HEK293 (cell line): ENCODE data around the gene DLK2.
A peak's percentile ranks its signal among the peaks of the same experiment; 100 is the strongest.

Source experiments
- BCL11A ChIP-seq: fragments of 450-650 bp; formaldehyde crosslinking; IDR thresholded peaks from 2 replicates; pipeline ENCODE4 v1.5.1; 2016; ENCODE audit warnings: low read depth, missing biosample characterization, missing genetic modification characterization
- GLI4 ChIP-seq: fragments of 450-650 bp; formaldehyde crosslinking; IDR thresholded peaks from 2 replicates; pipeline ENCODE4 v1.5.1; 2016; ENCODE audit warnings: missing biosample characterization, missing genetic modification characterization
- HOXA7 ChIP-seq: sonication (generic); formaldehyde crosslinking; IDR thresholded peaks from 2 replicates; pipeline ENCODE4 v1.8.1; 2022; ENCODE audit warnings: missing genetic modification reagents, borderline replicate concordance
- HOXC10 ChIP-seq: sonication (generic); formaldehyde crosslinking; IDR thresholded peaks from 2 replicates; pipeline ENCODE4 v1.8.1; 2023; ENCODE audit warnings: mild to moderate bottlenecking, missing genetic modification reagents
- OSR2 ChIP-seq: fragments of 450-650 bp; formaldehyde crosslinking; IDR thresholded peaks from 2 replicates; pipeline ENCODE4 v1.5.1; 2016; ENCODE audit warnings: missing biosample characterization, missing genetic modification characterization
- REPIN1 ChIP-seq: fragments of 450-650 bp; formaldehyde crosslinking; IDR thresholded peaks from 2 replicates; pipeline ENCODE4 v1.5.1; 2017; ENCODE audit warnings: missing biosample characterization, missing genetic modification characterization, low read depth
- SALL2 ChIP-seq: fragments of 450-650 bp; formaldehyde crosslinking; IDR thresholded peaks from 2 replicates; pipeline ENCODE4 v1.5.0; 2017; ENCODE audit warnings: missing biosample characterization, mild to moderate bottlenecking, missing genetic modification characterization, borderline replicate concordance
- SETDB1 ChIP-seq: IDR thresholded peaks from one replicate; pipeline ENCODE4 v1.6.1; 2017; ENCODE audit warnings: mild to moderate bottlenecking, low read length, moderate library complexity, mixed read lengths; ENCODE audit not compliant: insufficient read length
- SP3 ChIP-seq: fragments of 450-650 bp; formaldehyde crosslinking; IDR thresholded peaks from 2 replicates; pipeline ENCODE4 v1.5.1; 2016; ENCODE audit warnings: missing biosample characterization, missing genetic modification characterization
- ZBTB20 ChIP-seq: fragments of 450-650 bp; formaldehyde crosslinking; IDR thresholded peaks from 2 replicates; pipeline ENCODE4 v1.5.1; 2016; ENCODE audit warnings: missing biosample characterization, missing genetic modification characterization
- ZFP37 ChIP-seq: fragments of 450-650 bp; formaldehyde crosslinking; IDR thresholded peaks from 2 replicates; pipeline ENCODE4 v1.5.1; 2016; ENCODE audit warnings: missing biosample characterization, missing genetic modification characterization
- ZNF10 ChIP-seq: fragments of 450-650 bp; formaldehyde crosslinking; IDR thresholded peaks from 2 replicates; pipeline ENCODE4 v1.5.1; 2017; ENCODE audit warnings: missing biosample characterization, missing genetic modification characterization
- ZNF121 ChIP-seq: fragments of 450-650 bp; formaldehyde crosslinking; IDR thresholded peaks from 2 replicates; pipeline ENCODE4 v1.5.1; 2016; ENCODE audit warnings: missing biosample characterization, missing genetic modification characterization
- ZNF169 ChIP-seq: fragments of 450-650 bp; formaldehyde crosslinking; IDR thresholded peaks from 2 replicates; pipeline ENCODE4 v1.5.1; 2016; ENCODE audit warnings: missing biosample characterization, missing genetic modification characterization
- ZNF175 ChIP-seq: fragments of 450-650 bp; formaldehyde crosslinking; IDR thresholded peaks from 2 replicates; pipeline ENCODE4 v1.5.1; 2016; ENCODE audit warnings: missing biosample characterization, missing genetic modification characterization
- ZNF239 ChIP-seq: fragments of 450-650 bp; formaldehyde crosslinking; IDR thresholded peaks from 2 replicates; pipeline ENCODE4 v1.5.1; 2016; ENCODE audit warnings: missing biosample characterization, missing genetic modification characterization
- ZNF335 ChIP-seq: fragments of 450-650 bp; formaldehyde crosslinking; conservative IDR thresholded peaks from 2 replicates; pipeline ENCODE4 v1.5.1; 2016; ENCODE audit warnings: missing biosample characterization, missing genetic modification characterization
- ZNF549 ChIP-seq: fragments of 450-650 bp; IDR thresholded peaks from 2 replicates; pipeline ENCODE4 v1.5.1; 2018; ENCODE audit warnings: missing biosample characterization, missing genetic modification characterization, mild to moderate bottlenecking, inconsistent platforms, moderate library complexity
- ZNF555 ChIP-seq: fragments of 450-650 bp; formaldehyde crosslinking; conservative IDR thresholded peaks from 2 replicates; pipeline ENCODE4 v1.5.1; 2017; ENCODE audit warnings: missing biosample characterization, mild to moderate bottlenecking, missing genetic modification characterization, inconsistent platforms
- ZNF585B ChIP-seq: fragments of 450-650 bp; formaldehyde crosslinking; IDR thresholded peaks from 2 replicates; pipeline ENCODE4 v1.5.1; 2016; ENCODE audit warnings: missing biosample characterization, missing genetic modification characterization
- ZNF600 ChIP-seq: fragments of 450-650 bp; formaldehyde crosslinking; IDR thresholded peaks from 2 replicates; pipeline ENCODE4 v1.5.1; 2016; ENCODE audit warnings: missing biosample characterization, missing genetic modification characterization
- ZNF623 ChIP-seq: fragments of 450-650 bp; formaldehyde crosslinking; IDR thresholded peaks from 2 replicates; pipeline ENCODE4 v1.5.1; 2016; ENCODE audit warnings: missing biosample characterization, missing genetic modification characterization
- ZNF654 ChIP-seq: fragments of 450-650 bp; formaldehyde crosslinking; IDR thresholded peaks from 2 replicates; pipeline ENCODE4 v1.5.1; 2016; ENCODE audit warnings: low read depth, missing biosample characterization, missing genetic modification characterization
- ZNF670 ChIP-seq: fragments of 450-650 bp; formaldehyde crosslinking; IDR thresholded peaks from 2 replicates; pipeline ENCODE4 v1.5.1; 2016; ENCODE audit warnings: missing biosample characterization, missing genetic modification characterization, low read depth
- ZNF768 ChIP-seq: fragments of 450-650 bp; formaldehyde crosslinking; IDR thresholded peaks from 2 replicates; pipeline ENCODE4 v1.5.1; 2018; ENCODE audit warnings: missing biosample characterization, mild to moderate bottlenecking, missing genetic modification characterization
- ZNF843 ChIP-seq: fragments of 450-650 bp; formaldehyde crosslinking; IDR thresholded peaks from 2 replicates; pipeline ENCODE4 v1.5.1; 2016; ENCODE audit warnings: missing biosample characterization, missing genetic modification characterization
- TF ChIP-seq, protein P1 (sequence below): fragments of 450-650 bp; formaldehyde crosslinking; IDR thresholded peaks from 2 replicates; pipeline ENCODE4 v1.5.1; 2016; ENCODE audit warnings: missing biosample characterization, missing genetic modification characterization, borderline replicate concordance
- TF ChIP-seq, protein P2 (sequence below): fragments of 450-650 bp; formaldehyde crosslinking; IDR thresholded peaks from 2 replicates; pipeline ENCODE4 v1.5.1; 2016; ENCODE audit warnings: missing biosample characterization, missing genetic modification characterization
- TF ChIP-seq, protein P3 (sequence below): fragments of 450-650 bp; formaldehyde crosslinking; IDR thresholded peaks from 2 replicates; pipeline ENCODE4 v1.5.1; 2016; ENCODE audit warnings: missing biosample characterization, missing genetic modification characterization
- TF ChIP-seq, protein P4 (sequence below): fragments of 450-650 bp; formaldehyde crosslinking; IDR thresholded peaks from 2 replicates; pipeline ENCODE4 v1.5.1; 2016; ENCODE audit warnings: missing biosample characterization, missing genetic modification characterization
- TF ChIP-seq, protein P5 (sequence below): IDR thresholded peaks from 2 replicates; pipeline ENCODE4 v1.6.1; 2011; ENCODE audit warnings: mild to moderate bottlenecking, low read depth, low read length, borderline replicate concordance
- TF ChIP-seq, protein P6 (sequence below): fragments of 450-650 bp; formaldehyde crosslinking; IDR thresholded peaks from 2 replicates; pipeline ENCODE4 v1.5.1; 2016; ENCODE audit warnings: missing biosample characterization, missing genetic modification characterization, borderline replicate concordance

Gene DLK2

DNA sequence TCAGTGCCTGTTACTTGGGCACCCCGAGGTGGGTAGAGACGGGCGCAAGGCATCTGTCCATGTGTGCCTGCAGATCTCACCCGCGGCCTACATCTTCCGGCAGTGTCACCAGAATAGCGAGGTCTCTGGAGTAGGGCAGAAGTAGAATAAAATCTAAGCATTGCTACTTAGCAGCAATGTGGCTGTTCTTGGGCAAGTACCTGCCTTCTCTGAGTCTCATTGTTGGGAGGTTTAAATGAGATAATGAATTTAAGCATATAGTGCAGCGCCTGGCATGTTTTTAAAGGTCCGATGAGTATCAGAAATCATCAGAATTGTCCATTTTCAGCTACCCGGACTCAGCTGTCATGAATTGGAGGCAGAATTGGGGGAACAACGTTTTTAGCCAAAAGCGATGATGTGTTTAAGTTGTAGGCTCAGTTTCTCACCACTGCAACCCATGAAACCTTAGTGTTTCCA, 27.2 kb downstream of the DLK2 start (continued):
- TF ChIP-seq ZNF10 (tag by site-specific recombination) (0 out of 2 replicates have a peak, but pooled peaks have one; percentile 1), ZNF768 (peak; percentile 61; the same call in 1 of the 2 replicates), ZNF549 (no peak), GLI4 (tag by site-specific recombination) (no peak), ZNF670 (no peak), ZNF654 (tag by site-specific recombination) (no peak), ZNF175 (tag by site-specific recombination) (no peak), OSR2 (tag by site-specific recombination) (no peak), REPIN1 (no peak), HOXA7 (CRISPR knock-in tag) (no peak), ZNF600 (tag by site-specific recombination) (no peak), ZNF623 (tag by site-specific recombination) (0 out of 2 replicates have a peak, but pooled peaks have one; percentile 5), BCL11A (tag by site-specific recombination) (no peak), HOXC10 (CRISPR knock-in tag) (no peak), SETDB1 (no peak), SALL2 (no peak), ZNF239 (tag by site-specific recombination) (no peak), ZNF335 (tag by site-specific recombination) (0 out of 2 replicates have a peak, but pooled peaks have one; percentile 58), ZFP37 (no peak), ZNF121 (tag by site-specific recombination) (no peak), ZNF585B (tag by site-specific recombination) (no peak), ZNF555 (tag by site-specific recombination) (no peak), SP3 (tag by site-specific recombination) (no peak), ZBTB20 (tag by site-specific recombination) (peak; percentile 78), ZNF169 (tag by site-specific recombination) (no peak), ZNF843 (tag by site-specific recombination) (no peak)
- TF ChIP-seq, protein P1, sequence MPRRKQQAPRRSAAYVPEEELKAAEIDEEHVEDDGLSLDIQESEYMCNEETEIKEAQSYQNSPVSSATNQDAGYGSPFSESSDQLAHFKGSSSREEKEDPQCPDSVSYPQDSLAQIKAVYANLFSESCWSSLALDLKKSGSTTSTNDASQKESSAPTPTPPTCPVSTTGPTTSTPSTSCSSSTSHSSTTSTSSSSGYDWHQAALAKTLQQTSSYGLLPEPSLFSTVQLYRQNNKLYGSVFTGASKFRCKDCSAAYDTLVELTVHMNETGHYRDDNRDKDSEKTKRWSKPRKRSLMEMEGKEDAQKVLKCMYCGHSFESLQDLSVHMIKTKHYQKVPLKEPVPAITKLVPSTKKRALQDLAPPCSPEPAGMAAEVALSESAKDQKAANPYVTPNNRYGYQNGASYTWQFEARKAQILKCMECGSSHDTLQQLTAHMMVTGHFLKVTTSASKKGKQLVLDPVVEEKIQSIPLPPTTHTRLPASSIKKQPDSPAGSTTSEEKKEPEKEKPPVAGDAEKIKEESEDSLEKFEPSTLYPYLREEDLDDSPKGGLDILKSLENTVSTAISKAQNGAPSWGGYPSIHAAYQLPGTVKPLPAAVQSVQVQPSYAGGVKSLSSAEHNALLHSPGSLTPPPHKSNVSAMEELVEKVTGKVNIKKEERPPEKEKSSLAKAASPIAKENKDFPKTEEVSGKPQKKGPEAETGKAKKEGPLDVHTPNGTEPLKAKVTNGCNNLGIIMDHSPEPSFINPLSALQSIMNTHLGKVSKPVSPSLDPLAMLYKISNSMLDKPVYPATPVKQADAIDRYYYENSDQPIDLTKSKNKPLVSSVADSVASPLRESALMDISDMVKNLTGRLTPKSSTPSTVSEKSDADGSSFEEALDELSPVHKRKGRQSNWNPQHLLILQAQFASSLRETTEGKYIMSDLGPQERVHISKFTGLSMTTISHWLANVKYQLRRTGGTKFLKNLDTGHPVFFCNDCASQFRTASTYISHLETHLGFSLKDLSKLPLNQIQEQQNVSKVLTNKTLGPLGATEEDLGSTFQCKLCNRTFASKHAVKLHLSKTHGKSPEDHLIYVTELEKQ (tag by site-specific recombination) = no peak
- TF ChIP-seq, protein P2, sequence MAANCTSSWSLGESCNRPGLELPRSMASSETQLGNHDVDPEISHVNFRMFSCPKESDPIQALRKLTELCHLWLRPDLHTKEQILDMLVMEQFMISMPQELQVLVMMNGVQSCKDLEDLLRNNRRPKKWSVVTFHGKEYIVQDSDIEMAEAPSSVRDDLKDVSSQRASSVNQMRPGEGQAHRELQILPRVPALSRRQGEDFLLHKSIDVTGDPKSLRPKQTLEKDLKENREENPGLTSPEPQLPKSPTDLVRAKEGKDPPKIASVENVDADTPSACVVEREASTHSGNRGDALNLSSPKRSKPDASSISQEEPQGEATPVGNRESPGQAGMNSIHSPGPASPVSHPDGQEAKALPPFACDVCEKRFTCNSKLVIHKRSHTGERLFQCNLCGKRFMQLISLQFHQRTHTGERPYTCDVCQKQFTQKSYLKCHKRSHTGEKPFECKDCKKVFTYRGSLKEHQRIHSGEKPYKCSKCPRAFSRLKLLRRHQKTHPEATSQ = no peak
- TF ChIP-seq, protein P3, sequence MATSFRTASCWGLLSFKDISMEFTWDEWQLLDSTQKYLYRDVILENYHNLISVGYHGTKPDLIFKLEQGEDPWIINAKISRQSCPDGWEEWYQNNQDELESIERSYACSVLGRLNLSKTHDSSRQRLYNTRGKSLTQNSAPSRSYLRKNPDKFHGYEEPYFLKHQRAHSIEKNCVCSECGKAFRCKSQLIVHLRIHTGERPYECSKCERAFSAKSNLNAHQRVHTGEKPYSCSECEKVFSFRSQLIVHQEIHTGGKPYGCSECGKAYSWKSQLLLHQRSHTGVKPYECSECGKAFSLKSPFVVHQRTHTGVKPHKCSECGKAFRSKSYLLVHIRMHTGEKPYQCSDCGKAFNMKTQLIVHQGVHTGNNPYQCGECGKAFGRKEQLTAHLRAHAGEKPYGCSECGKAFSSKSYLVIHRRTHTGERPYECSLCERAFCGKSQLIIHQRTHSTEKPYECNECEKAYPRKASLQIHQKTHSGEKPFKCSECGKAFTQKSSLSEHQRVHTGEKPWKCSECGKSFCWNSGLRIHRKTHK = no peak
- TF ChIP-seq, protein P4, sequence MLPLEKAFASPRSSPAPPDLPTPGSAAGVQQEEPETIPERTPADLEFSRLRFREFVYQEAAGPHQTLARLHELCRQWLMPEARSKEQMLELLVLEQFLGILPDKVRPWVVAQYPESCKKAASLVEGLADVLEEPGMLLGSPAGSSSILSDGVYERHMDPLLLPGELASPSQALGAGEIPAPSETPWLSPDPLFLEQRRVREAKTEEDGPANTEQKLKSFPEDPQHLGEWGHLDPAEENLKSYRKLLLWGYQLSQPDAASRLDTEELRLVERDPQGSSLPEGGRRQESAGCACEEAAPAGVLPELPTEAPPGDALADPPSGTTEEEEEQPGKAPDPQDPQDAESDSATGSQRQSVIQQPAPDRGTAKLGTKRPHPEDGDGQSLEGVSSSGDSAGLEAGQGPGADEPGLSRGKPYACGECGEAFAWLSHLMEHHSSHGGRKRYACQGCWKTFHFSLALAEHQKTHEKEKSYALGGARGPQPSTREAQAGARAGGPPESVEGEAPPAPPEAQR (tag by site-specific recombination) = no peak
- TF ChIP-seq, protein P5, sequence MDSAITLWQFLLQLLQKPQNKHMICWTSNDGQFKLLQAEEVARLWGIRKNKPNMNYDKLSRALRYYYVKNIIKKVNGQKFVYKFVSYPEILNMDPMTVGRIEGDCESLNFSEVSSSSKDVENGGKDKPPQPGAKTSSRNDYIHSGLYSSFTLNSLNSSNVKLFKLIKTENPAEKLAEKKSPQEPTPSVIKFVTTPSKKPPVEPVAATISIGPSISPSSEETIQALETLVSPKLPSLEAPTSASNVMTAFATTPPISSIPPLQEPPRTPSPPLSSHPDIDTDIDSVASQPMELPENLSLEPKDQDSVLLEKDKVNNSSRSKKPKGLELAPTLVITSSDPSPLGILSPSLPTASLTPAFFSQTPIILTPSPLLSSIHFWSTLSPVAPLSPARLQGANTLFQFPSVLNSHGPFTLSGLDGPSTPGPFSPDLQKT = no peak
- TF ChIP-seq, protein P6, sequence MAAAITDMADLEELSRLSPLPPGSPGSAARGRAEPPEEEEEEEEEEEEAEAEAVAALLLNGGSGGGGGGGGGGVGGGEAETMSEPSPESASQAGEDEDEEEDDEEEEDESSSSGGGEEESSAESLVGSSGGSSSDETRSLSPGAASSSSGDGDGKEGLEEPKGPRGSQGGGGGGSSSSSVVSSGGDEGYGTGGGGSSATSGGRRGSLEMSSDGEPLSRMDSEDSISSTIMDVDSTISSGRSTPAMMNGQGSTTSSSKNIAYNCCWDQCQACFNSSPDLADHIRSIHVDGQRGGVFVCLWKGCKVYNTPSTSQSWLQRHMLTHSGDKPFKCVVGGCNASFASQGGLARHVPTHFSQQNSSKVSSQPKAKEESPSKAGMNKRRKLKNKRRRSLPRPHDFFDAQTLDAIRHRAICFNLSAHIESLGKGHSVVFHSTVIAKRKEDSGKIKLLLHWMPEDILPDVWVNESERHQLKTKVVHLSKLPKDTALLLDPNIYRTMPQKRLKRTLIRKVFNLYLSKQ (tag by site-specific recombination) = no peak
